Fibroblast of lung (primary cell): ENCODE data around the gene CLEC4E.

Experiments used
- CTCF ChIP-seq, 2 donors: IDR thresholded peaks in 1 of 2; conservative IDR thresholded peaks in 1 of 2; 1 replicate in 1 of 2; 2 replicates in 1 of 2; pipeline ENCODE4 v1.5.1; 2011 to 2012; ENCODE audit warnings: low read length in 2 of 2, control low read depth in 1 of 2, inconsistent platforms in 1 of 2, low read depth in 1 of 2, mild to moderate bottlenecking in 1 of 2
- EZH2 ChIP-seq: IDR thresholded peaks from 2 replicates; pipeline ENCODE4 v1.5.1; 2012; ENCODE audit warnings: low read length, control low read depth, mild to moderate bottlenecking; ENCODE audit errors: missing control alignments

GRCh38 chr12:8589679-8590078, 49.0 kb upstream of the CLEC4E start:
- TF ChIP-seq CTCF (conservative IDR thresholded peaks at IDR 0.05 in 1 of 2, IDR thresholded peaks at IDR 0.05 in 1 of 2; ENCODE audit: low read depth in 1 of 2, low read length in 2 of 2) (no peak), EZH2 (no peak)
